MCF 10A (cell line): ENCODE results near the gene DENND11. TPM values are rescaled to one million over a fixed set of nuclear protein-coding genes. Genes with fewer than 3 reads are reported as not detected.

Experiments
- BruUV-seq: library from RNA; stranded (reverse); fragments of 400-500 nt; replicated peaks from 2 replicates; lab custom pipeline; 2021; lab: Mats Ljungman, UMichigan
- CTCF ChIA-PET: fragments of 300-600 bp; sonication (Branson Sonifier 250); formaldehyde crosslinking; extraction: SDS; loops from one replicate; lab custom pipeline; 2021; ENCODE audit warnings: antibody characterized with exemption, inconsistent platforms; lab: Yijun Ruan, JAX
- POLR2A ChIA-PET: fragments of 300-600, 350-650 bp; sonication (Branson Sonifier 250); formaldehyde crosslinking; extraction: SDS; loops from one replicate; lab custom pipeline; 2020; ENCODE audit warnings: antibody characterized with exemption, inconsistent platforms; lab: Yijun Ruan, JAX
- DNase-seq: peaks from one replicate; pipeline ENCODE4 v3.0.0-alpha.2; 2018; ENCODE audit not compliant: unreplicated experiment
- H3K27ac Mint-ChIP-seq: one replicate; pipeline ENCODE4 v1.8.0; 2022; ENCODE audit warnings: mild to moderate bottlenecking, low read depth, mixed read lengths; ENCODE audit not compliant: unreplicated experiment
- H3K27me3 Mint-ChIP-seq: one replicate; pipeline ENCODE4 v1.8.0; 2022; ENCODE audit warnings: mixed read lengths; ENCODE audit not compliant: insufficient read depth, unreplicated experiment
- H3K36me3 Mint-ChIP-seq: one replicate; pipeline ENCODE4 v1.8.0; 2022; ENCODE audit warnings: mild to moderate bottlenecking, moderate library complexity, mixed read lengths; ENCODE audit not compliant: insufficient read depth, unreplicated experiment
- H3K4me1 Mint-ChIP-seq: one replicate; pipeline ENCODE4 v1.8.0; 2022; ENCODE audit warnings: mixed read lengths; ENCODE audit not compliant: insufficient read depth, unreplicated experiment
- H3K4me3 Mint-ChIP-seq: one replicate; pipeline ENCODE4 v1.8.0; 2022; ENCODE audit warnings: mild to moderate bottlenecking, moderate library complexity, mixed read lengths; ENCODE audit not compliant: unreplicated experiment
- H3K9me3 Mint-ChIP-seq: one replicate; pipeline ENCODE4 v1.8.0; 2022; ENCODE audit warnings: mixed read lengths; ENCODE audit not compliant: unreplicated experiment
- CTCF ChIP-seq: fragments of 200-600 bp; IDR thresholded peaks from one replicate; pipeline ENCODE4 v1.8.0; 2022; ENCODE audit warnings: antibody characterized with exemption, mild to moderate bottlenecking; ENCODE audit not compliant: unreplicated experiment
- intact Hi-C: fragments of 100-400 bp; cut with micrococcal nuclease; formaldehyde crosslinking; loops from 2 replicates; pipeline ENCODE4 v1.14.1; 2022
- total RNA-seq: library from RNA; stranded (reverse); gene quantifications from 2 replicates; pipeline ENCODE4 v1.2.3, GENCODE V29; 2022

The DENND11 gene
- total RNA-seq, 1 experiment from 2014 or later: 8.4 TPM

- no peaks in the 10 kb centered on the region for H3K27me3 Mint-ChIP-seq
- no TSS peak for BruUV-seq
- intact Hi-C loops: no loop called here
- H3K27ac Mint-ChIP-seq: peak overlapping the region; percentile 67
- peaks cover 12% of the 10 kb centered on the region for H3K4me1 Mint-ChIP-seq
- no peak overlapping the region for H3K4me3 Mint-ChIP-seq
- ChIA-PET CTCF (interaction anchor here (1.3 kb wide), 1 partner anchor 61 kb away, joined by 4 read pairs; the partner anchor contains the start of gene SSBP1), POLR2A (interaction anchor here (1.1 kb wide), 1 partner anchor 25 kb away, joined by 3 read pairs; no protein-coding TSS in a partner anchor)
- peak; percentile 91 for DNase-seq
- TF ChIP-seq CTCF: no peak
- H3K36me3 Mint-ChIP-seq: peaks cover 6% of the 10 kb centered on the region
- H3K9me3 Mint-ChIP-seq: no peaks in the 10 kb centered on the region
These were observed 25.3 kb downstream of the DENND11 start for GRCh38 chr7:141676618-141677017.

- Mint-ChIP-seq H3K9me3 (no peaks in the 10 kb centered on the region), H3K27ac (peak overlapping the region; percentile 67), H3K4me1 (peaks cover 12% of the 10 kb centered on the region), H3K4me3 (no peak overlapping the region), H3K27me3 (no peaks in the 10 kb centered on the region), H3K36me3 (peaks cover 6% of the 10 kb centered on the region)
- intact Hi-C loops: no loop called here
- POLR2A ChIA-PET: interaction anchor here (0.6 kb wide), 2 partner anchors 14 to 858 kb away, joined by 3 read pairs; no protein-coding TSS in a partner anchor
- CTCF ChIA-PET: interaction anchor here (0.9 to 1.1 kb wide), 4 partner anchors 13 to 45 kb away, joined by 3 to 4 read pairs (median 3); no protein-coding TSS in a partner anchor
- BruUV-seq: no TSS peak
- no peak for TF ChIP-seq CTCF
- no peak for DNase-seq
These were observed 26.3 kb downstream of the DENND11 start for GRCh38 chr7:141675436-141676215.

- CTCF ChIA-PET: interaction anchor here (0.8 to 1.3 kb wide), 3 partner anchors 20 to 122 kb away, joined by 3 read pairs; no protein-coding TSS in a partner anchor
- no TSS peak for BruUV-seq
- H3K4me3 Mint-ChIP-seq: no peak overlapping the region
- peak; percentile 46 for DNase-seq
- H3K4me1 Mint-ChIP-seq: peaks cover 12% of the 10 kb centered on the region
- no peaks in the 10 kb centered on the region for H3K9me3 Mint-ChIP-seq
- intact Hi-C loops: no loop called here
- H3K36me3 Mint-ChIP-seq: peaks cover 13% of the 10 kb centered on the region
- POLR2A ChIA-PET: no interaction called here
- TF ChIP-seq CTCF: peak; percentile 41
- H3K27ac Mint-ChIP-seq: peak overlapping the region; percentile 82
- no peaks in the 10 kb centered on the region for H3K27me3 Mint-ChIP-seq
These were observed 27.3 kb downstream of the DENND11 start for GRCh38 chr7:141674702-141675101.

- DNase-seq: peak; percentile 91
- H3K4me3 Mint-ChIP-seq: no peak overlapping the region
- POLR2A ChIA-PET: interaction anchor here (0.7 kb wide), 1 partner anchor 1000 kb away, joined by 3 read pairs; no protein-coding TSS in a partner anchor
These were observed 27.7 kb downstream of the DENND11 start for GRCh38 chr7:141674171-141674671.

More at GRCh38 chr7:141674171-141674671, 27.7 kb downstream of the DENND11 start:
- no peaks in the 10 kb centered on the region for H3K9me3 Mint-ChIP-seq
- no TSS peak for BruUV-seq
- peaks cover 12% of the 10 kb centered on the region for H3K4me1 Mint-ChIP-seq
- H3K36me3 Mint-ChIP-seq: peaks cover 13% of the 10 kb centered on the region
- intact Hi-C loops: no loop called here
- H3K27ac Mint-ChIP-seq: peak overlapping the region; percentile 82
- CTCF ChIA-PET: interaction anchor here (0.8 to 1.3 kb wide), 2 partner anchors 19 to 122 kb away, joined by 3 read pairs; no protein-coding TSS in a partner anchor
- TF ChIP-seq CTCF: no peak
- H3K27me3 Mint-ChIP-seq: no peaks in the 10 kb centered on the region
